GM19395 (cell line): ENCODE measurements around the gene SPTBN1.
A peak's percentile ranks its signal among the peaks of the same experiment; 100 is the strongest.

ENCODE experiments used
- ATAC-seq: cut with Tn5 transposase; IDR thresholded peaks from one replicate; pipeline ENCODE4 v1.9.1; 2021; ENCODE audit warnings: mild to moderate bottlenecking, moderate library complexity; ENCODE audit not compliant: unreplicated experiment

Gene SPTBN1

GRCh38 chr2:54626884-54627283 lies 170.8 kb downstream of the SPTBN1 start:
- ATAC-seq = no peak

GRCh38 chr2:54627973-54628372 lies 171.8 kb downstream of the SPTBN1 start:
- ATAC-seq = no peak

GRCh38 chr2:54628418-54628817 lies 172.3 kb downstream of the SPTBN1 start:
- no peak for ATAC-seq

- ATAC-seq = no peak
Measured at GRCh38 chr2:54628957-54629356, 172.8 kb downstream of the SPTBN1 start.

GRCh38 chr2:54629390-54629789 lies 173.3 kb downstream of the SPTBN1 start:
- ATAC-seq = no peak

- no peak for ATAC-seq
Measured at GRCh38 chr2:54629914-54630857, 174.1 kb downstream of the SPTBN1 start.

GRCh38 chr2:54630858-54631497 lies 174.9 kb downstream of the SPTBN1 start:
- ATAC-seq = no peak

GRCh38 chr2:54631755-54632154 lies 175.6 kb downstream of the SPTBN1 start:
- no peak for ATAC-seq

- ATAC-seq = no peak
Measured at GRCh38 chr2:54632733-54633692, 176.9 kb downstream of the SPTBN1 start.

- ATAC-seq = no peak
Measured at GRCh38 chr2:54634021-54634420, 177.9 kb downstream of the SPTBN1 start.

GRCh38 chr2:54634564-54635511 lies 178.7 kb downstream of the SPTBN1 start:
- peak; percentile 79 for ATAC-seq

- ATAC-seq = no peak
Measured at GRCh38 chr2:54635554-54636152, 179.5 kb downstream of the SPTBN1 start.

- ATAC-seq = no peak
Measured at GRCh38 chr2:54636415-54637139, 180.4 kb downstream of the SPTBN1 start.

GRCh38 chr2:54638103-54638502 lies 182.0 kb downstream of the SPTBN1 start:
- peak; percentile 47 for ATAC-seq

GRCh38 chr2:54638774-54639187 lies 182.7 kb downstream of the SPTBN1 start:
- ATAC-seq = no peak

GRCh38 chr2:54639609-54640008 lies 183.5 kb downstream of the SPTBN1 start:
- no peak for ATAC-seq

- ATAC-seq = no peak
Measured at GRCh38 chr2:54640834-54641540, 184.9 kb downstream of the SPTBN1 start.

- no peak for ATAC-seq
Measured at GRCh38 chr2:54641988-54642387, 185.9 kb downstream of the SPTBN1 start.
